ENCODE data around the gene RGS6. TPM values are rescaled to one million over a fixed set of nuclear protein-coding genes. Genes with fewer than 3 reads are reported as not detected.

RGS6 gene
- total and polyA plus RNA-seq, 4 donors = 0.06 to 5.3 (median 0.17) TPM; not detected in 1

- H3K4me1 ChIP-seq (ENCODE audit: control insufficient read depth in 4 of 4, insufficient read depth in 4 of 4, low read length in 3 of 4) = no peaks in the 10 kb centered on the region
- WGBS = 85% methylated on average over 4 of the region's 4 CpGs
- peak; percentile 8 for DNase-seq (ENCODE audit: low spot score)
- no peaks in the 10 kb centered on the region for H3K9me3 ChIP-seq (ENCODE audit: control insufficient read depth in 4 of 4, low read length in 3 of 4)
- no peak for TF ChIP-seq CTCF (IDR thresholded peaks at IDR 0.05; ENCODE audit: low read depth, low read length, missing input control)
- no peak for TF ChIP-seq MAX (IDR thresholded peaks at IDR 0.05)
- TF ChIP-seq ZBTB33 (IDR thresholded peaks at IDR 0.05) = no peak
- TF ChIP-seq REST (IDR thresholded peaks at IDR 0.05) = no peak
- no peak for TF ChIP-seq NR2F2 (IDR thresholded peaks at IDR 0.05)
- no peak overlapping the region for H3K4me3 ChIP-seq (ENCODE audit: low read depth in 1 of 3, low read length in 3 of 3)
- no peak overlapping the region for H3K27ac ChIP-seq (ENCODE audit: low read depth in 1 of 2, low read length in 2 of 2)
- H3K9ac ChIP-seq (ENCODE audit: low read depth in 1 of 2, low read length in 2 of 2) = no peak overlapping the region
- no peaks in the 10 kb centered on the region for H3K36me3 ChIP-seq (ENCODE audit: control insufficient read depth in 4 of 4, insufficient read depth in 3 of 4, low read depth in 1 of 4, low read length in 3 of 4)
- no peaks in the 10 kb centered on the region for H3K27me3 ChIP-seq (ENCODE audit: control insufficient read depth in 4 of 4, insufficient read depth in 4 of 4, low read length in 3 of 4)
These were observed 671.4 kb downstream of the RGS6 start for GRCh38 chr14:72603639-72604038.

- Histone ChIP-seq H3K9me3 (ENCODE audit: control insufficient read depth in 4 of 4, low read length in 3 of 4) (no peaks in the 10 kb centered on the region), H3K9ac (ENCODE audit: low read depth in 1 of 2, low read length in 2 of 2) (no peak overlapping the region), H3K4me1 (ENCODE audit: control insufficient read depth in 4 of 4, insufficient read depth in 4 of 4, low read length in 3 of 4) (no peaks in the 10 kb centered on the region), H3K36me3 (ENCODE audit: control insufficient read depth in 4 of 4, insufficient read depth in 3 of 4, low read depth in 1 of 4, low read length in 3 of 4) (no peaks in the 10 kb centered on the region), H3K27me3 (ENCODE audit: control insufficient read depth in 4 of 4, insufficient read depth in 4 of 4, low read length in 3 of 4) (no peaks in the 10 kb centered on the region), H3K27ac (ENCODE audit: low read depth in 1 of 2, low read length in 2 of 2) (no peak overlapping the region), H3K4me3 (ENCODE audit: low read depth in 1 of 3, low read length in 3 of 3) (no peak overlapping the region)
- TF ChIP-seq CTCF (IDR thresholded peaks at IDR 0.05; ENCODE audit: low read depth, low read length, missing input control) (no peak), MAX (IDR thresholded peaks at IDR 0.05) (no peak), SP1 (IDR thresholded peaks at IDR 0.05) (no peak), JUND (IDR thresholded peaks at IDR 0.05) (no peak), NR2F2 (IDR thresholded peaks at IDR 0.05) (no peak), RXRA (IDR thresholded peaks at IDR 0.05) (no peak), FOXA1 (IDR thresholded peaks at IDR 0.05) (no peak), ZBTB33 (IDR thresholded peaks at IDR 0.05) (no peak), YY1 (IDR thresholded peaks at IDR 0.05) (no peak), ATF3 (IDR thresholded peaks at IDR 0.05) (no peak), HNF4G (IDR thresholded peaks at IDR 0.05) (no peak), TAF1 (conservative IDR thresholded peaks at IDR 0.05) (no peak), EGR1 (IDR thresholded peaks at IDR 0.05; ENCODE audit: low read depth in 2 of 2) (no peak), GABPA (IDR thresholded peaks at IDR 0.05 in 1 of 2, conservative IDR thresholded peaks at IDR 0.05 in 1 of 2) (no peak), HNF4A (conservative IDR thresholded peaks at IDR 0.05) (no peak), FOXA2 (IDR thresholded peaks at IDR 0.05) (no peak)
- 93% methylated on average over 3 of the region's 3 CpGs for WGBS
- DNase-seq (ENCODE audit: low spot score) = peak; percentile 13
These were observed 671.9 kb downstream of the RGS6 start for GRCh38 chr14:72604133-72604532.
